SIG-M5 treated with dmso at 0.1 percent for 504 hours (cell line): Measurements from ENCODE around the gene SLC7A1.

Experiments
- DNase-seq: peaks from one replicate; lab custom pipeline; 2025; ENCODE audit not compliant: unreplicated experiment; lab: John Stamatoyannopoulos, UW

SLC7A1 gene

GRCh38 chr13:29583073-29583785 lies 12.3 kb downstream of the SLC7A1 start:
- DNase-seq: no peak

- DNase-seq: no peak
Observed at GRCh38 chr13:29582171-29582570, 13.3 kb downstream of the SLC7A1 start.

- DNase-seq: no peak
Observed at GRCh38 chr13:29581666-29582065, 13.8 kb downstream of the SLC7A1 start.

- DNase-seq: no peak
Observed at GRCh38 chr13:29579094-29579493, 16.4 kb downstream of the SLC7A1 start.

- no peak for DNase-seq
Observed at GRCh38 chr13:29578300-29579085, 17.0 kb downstream of the SLC7A1 start.

GRCh38 chr13:29577136-29578051 lies 18.1 kb downstream of the SLC7A1 start:
- no peak for DNase-seq

GRCh38 chr13:29576581-29576980 lies 18.9 kb downstream of the SLC7A1 start:
- DNase-seq: no peak

GRCh38 chr13:29575098-29575497 lies 20.4 kb downstream of the SLC7A1 start:
- DNase-seq: no peak

GRCh38 chr13:29573190-29573589 lies 22.3 kb downstream of the SLC7A1 start:
- DNase-seq: peak; percentile 79

GRCh38 chr13:29572575-29572974 lies 22.9 kb downstream of the SLC7A1 start:
- no peak for DNase-seq

- DNase-seq: no peak
Observed at GRCh38 chr13:29571876-29572570, 23.5 kb downstream of the SLC7A1 start.

GRCh38 chr13:29570051-29570654 lies 25.3 kb downstream of the SLC7A1 start:
- no peak for DNase-seq

GRCh38 chr13:29569253-29570050 lies 26.0 kb downstream of the SLC7A1 start:
- no peak for DNase-seq

- no peak for DNase-seq
Observed at GRCh38 chr13:29568731-29569130, 26.8 kb downstream of the SLC7A1 start.

- DNase-seq: no peak
Observed at GRCh38 chr13:29567411-29567810, 28.1 kb downstream of the SLC7A1 start.

- DNase-seq: no peak
Observed at GRCh38 chr13:29566206-29566605, 29.3 kb downstream of the SLC7A1 start.

GRCh38 chr13:29564818-29565217 lies 30.7 kb downstream of the SLC7A1 start:
- no peak for DNase-seq

GRCh38 chr13:29564373-29564772 lies 31.1 kb downstream of the SLC7A1 start:
- DNase-seq: no peak

GRCh38 chr13:29563941-29564340 lies 31.5 kb downstream of the SLC7A1 start:
- DNase-seq: no peak
